Keratinocyte (primary cell): ENCODE measurements around the gene DUSP16.

ENCODE experiments used
- CTCF ChIP-seq, 3 experiments: IDR thresholded peaks in 1 of 3; conservative IDR thresholded peaks in 1 of 3; optimal IDR thresholded peaks in 1 of 3; 2 replicates in 2 of 3; 3 replicates in 1 of 3; pipeline versions ENCODE3 to v1.5.1; 2011; ENCODE audit warnings: low read length in 3 of 3, mild to moderate bottlenecking in 3 of 3, moderate library complexity in 2 of 3, control low read depth in 1 of 3, inconsistent platforms in 1 of 3; ENCODE audit not compliant: insufficient read depth in 2 of 3; ENCODE audit errors: extremely low read depth in 1 of 3
- EZH2 ChIP-seq: IDR thresholded peaks from one replicate; pipeline ENCODE4 v1.6.1; 2012; ENCODE audit warnings: inconsistent platforms, mild to moderate bottlenecking, low read length, moderate library complexity

- TF ChIP-seq CTCF (optimal IDR thresholded peaks at IDR 0.05 in 1 of 3, IDR thresholded peaks at IDR 0.05 in 1 of 3, conservative IDR thresholded peaks at IDR 0.05 in 1 of 3; ENCODE audit: extremely low read depth in 1 of 3, insufficient read depth in 2 of 3, low read length in 3 of 3) (no peak), EZH2 (no peak)
Observed at GRCh38 chr12:12555656-12556055, 7.0 kb downstream of the DUSP16 start.
